ENCODE data around the gene NUP58.

Gene NUP58, protein sequence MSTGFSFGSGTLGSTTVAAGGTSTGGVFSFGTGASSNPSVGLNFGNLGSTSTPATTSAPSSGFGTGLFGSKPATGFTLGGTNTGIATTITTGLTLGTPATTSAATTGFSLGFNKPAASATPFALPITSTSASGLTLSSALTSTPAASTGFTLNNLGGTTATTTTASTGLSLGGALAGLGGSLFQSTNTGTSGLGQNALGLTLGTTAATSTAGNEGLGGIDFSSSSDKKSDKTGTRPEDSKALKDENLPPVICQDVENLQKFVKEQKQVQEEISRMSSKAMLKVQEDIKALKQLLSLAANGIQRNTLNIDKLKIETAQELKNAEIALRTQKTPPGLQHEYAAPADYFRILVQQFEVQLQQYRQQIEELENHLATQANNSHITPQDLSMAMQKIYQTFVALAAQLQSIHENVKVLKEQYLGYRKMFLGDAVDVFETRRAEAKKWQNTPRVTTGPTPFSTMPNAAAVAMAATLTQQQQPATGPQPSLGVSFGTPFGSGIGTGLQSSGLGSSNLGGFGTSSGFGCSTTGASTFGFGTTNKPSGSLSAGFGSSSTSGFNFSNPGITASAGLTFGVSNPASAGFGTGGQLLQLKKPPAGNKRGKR

DNA sequence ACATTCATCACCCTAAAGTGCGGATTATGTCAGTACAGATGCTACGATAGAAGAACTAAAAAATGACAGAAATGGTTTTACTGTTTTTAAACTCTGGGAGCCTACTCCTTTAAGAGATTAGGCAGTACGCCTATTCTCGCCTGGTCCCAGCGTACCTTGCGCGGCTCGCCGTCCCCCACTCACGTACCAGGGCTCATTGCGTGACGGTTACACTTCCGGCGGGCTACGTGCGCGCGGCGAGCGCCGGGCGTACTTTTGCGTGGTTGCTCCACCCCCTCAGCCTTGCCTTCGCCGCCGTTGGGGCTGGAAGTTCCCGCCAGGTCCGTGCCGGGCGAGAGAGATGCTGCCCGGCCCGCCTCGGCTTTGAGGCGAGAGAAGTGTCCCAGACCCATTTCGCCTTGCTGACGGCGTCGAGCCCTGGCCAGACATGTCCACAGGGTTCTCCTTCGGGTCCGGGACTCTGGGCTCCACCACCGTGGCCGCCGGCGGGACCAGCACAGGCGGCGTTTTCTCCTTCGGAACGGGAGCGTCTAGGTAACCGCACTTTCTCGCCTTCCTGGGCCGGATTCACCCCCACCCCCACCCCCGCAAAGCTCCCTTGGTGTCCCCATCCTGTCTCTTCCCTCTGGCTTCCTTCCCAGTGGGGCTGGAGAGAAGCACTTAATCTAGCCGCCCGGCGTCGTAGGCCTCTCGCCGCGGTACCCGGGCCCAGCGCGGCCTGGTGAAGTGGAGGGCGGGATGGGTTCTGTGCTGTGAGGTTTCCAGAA, at the start of gene NUP58:
Gene NUP58 (plus strand): TSS at position 279 of the 767 bp plus-strand sequence. CDS start 149 bp downstream, at position 428.
- peak; percentile 96 for DNase-seq (ENCODE audit: low spot score)

- no peak for DNase-seq (ENCODE audit: low spot score)
Observed at GRCh38 chr13:25252225-25252624, 49.2 kb upstream of the NUP58 start.

- DNase-seq (ENCODE audit: low spot score) = no peak
Observed at GRCh38 chr13:25252752-25253151, 48.7 kb upstream of the NUP58 start.

- DNase-seq (ENCODE audit: low spot score) = peak; percentile 84
Observed at GRCh38 chr13:25253702-25254101, 47.7 kb upstream of the NUP58 start.

DNA sequence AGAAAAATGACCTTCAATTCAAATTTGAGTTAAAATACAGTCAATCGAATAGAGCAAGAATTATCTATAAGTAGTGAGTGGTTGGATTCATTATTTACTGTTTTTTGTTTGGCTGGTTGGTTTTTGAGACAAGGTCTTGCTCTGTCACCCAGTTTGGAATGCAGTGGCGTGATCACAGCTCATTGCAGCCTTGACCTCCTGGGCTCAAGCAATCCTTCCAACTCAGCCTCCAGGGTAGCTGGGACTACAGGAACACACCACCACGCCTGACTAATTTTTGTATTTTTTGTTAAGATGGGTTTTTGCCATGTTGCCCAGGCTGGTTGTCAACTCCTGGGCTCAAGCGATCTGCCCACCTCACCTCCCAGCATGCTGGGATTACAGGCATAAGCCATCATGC, 39.2 kb upstream of the NUP58 start:
- peak; percentile 42 for DNase-seq (ENCODE audit: low spot score)

DNA sequence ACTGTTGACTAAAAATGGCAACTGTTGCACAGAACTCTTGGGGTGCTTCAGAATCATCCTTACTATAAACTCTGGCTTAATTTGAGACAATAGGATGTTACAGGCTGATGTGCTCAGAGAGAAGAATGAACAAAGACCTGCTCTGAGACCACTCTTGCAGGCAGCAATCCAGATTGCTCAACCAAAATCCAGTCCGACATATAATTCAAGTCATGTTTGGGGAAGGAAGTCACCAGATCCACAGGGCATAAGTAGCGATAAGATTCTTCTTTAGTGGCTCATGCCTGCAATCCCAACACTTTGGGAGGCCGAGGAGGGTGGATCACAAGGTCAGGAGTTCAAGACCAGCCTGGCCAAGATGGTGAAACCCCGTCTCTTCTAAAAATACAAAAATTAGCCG, 34.7 kb upstream of the NUP58 start:
- DNase-seq (ENCODE audit: low spot score) = no peak

- no peak for DNase-seq (ENCODE audit: low spot score)
Observed at GRCh38 chr13:25267715-25268114, 33.7 kb upstream of the NUP58 start.

- no peak for DNase-seq (ENCODE audit: low spot score)
Observed at GRCh38 chr13:25268561-25268960, 32.9 kb upstream of the NUP58 start.

DNA sequence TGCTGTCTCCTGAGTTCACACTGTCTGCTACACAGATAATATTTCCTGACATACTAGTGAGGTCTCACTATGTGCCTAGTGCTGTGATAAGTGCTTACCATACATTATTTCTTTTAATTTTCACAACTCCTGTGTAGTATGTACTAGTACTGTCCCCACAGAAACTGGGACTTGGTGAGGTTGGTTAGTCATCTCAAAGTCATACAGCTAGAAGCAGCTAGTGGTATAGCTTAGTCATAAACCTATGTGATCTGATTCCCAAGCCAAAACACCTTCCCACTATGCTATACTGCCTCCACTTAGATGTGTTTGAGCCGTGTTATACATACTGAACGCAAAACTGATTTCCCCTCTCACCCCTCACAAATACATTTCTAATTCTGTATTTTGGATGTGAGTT, 24.7 kb upstream of the NUP58 start:
- DNase-seq (ENCODE audit: low spot score) = peak; percentile 50

DNA sequence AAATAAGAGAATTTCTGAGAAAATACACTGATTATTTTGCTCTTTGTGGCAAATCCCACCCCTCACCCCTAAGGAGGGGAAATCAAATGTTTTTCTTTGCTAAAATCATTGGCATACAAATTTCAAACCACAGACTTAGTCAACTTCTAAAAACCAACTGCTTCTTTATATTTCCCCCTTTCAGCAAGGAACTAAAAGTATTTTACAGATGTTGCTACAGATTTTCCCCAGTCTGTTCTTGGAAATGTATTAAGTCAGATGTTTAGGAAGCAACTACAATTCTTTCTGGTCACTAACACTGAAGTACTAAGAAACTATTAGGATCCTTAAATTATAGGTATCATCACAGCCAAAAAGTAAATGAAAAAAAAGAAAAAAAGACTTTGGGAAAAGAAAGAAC, 21.0 kb upstream of the NUP58 start:
- DNase-seq (ENCODE audit: low spot score) = no peak

DNA sequence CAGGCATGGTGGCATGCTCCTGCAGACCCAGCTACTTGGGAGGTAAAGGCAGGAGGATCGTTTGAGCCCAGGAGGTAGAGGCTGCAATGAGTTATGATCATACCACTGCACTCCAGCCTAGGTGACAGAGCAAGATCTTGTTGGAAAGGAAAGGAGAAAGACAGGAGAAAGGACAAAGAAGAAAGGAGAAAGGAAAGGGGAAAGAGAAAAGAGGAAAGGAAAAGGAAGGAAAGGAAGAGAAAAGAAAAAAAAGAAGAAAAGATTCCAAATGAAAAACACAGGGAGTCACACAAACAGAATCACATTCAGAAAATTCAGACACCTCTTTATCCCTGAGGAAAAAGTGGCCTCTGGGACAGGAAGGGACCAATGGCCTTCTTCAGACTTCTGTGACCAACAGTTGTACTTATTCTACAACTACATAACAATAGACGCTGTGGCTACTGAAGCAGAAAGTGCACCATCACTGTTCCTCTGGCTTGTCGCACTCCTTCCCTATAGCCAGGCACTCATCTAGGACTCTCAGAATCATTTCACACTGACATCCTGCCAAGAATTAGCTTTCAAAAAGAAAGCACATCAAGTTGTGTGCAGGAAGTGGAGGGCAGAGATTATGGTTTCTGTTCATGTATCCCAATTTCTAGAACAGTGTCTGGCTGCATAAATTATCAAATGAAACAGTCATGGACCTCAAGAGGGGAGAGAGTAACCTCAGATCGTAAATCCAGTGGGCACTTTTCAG, 20.1 kb upstream of the NUP58 start:
- no peak for DNase-seq (ENCODE audit: low spot score)

GRCh38 chr13:25281935-25282332, 19.5 kb upstream of the NUP58 start:
- no peak for DNase-seq (ENCODE audit: low spot score)

GRCh38 chr13:25286308-25286968, 15.0 kb upstream of the NUP58 start:
- peak; percentile 67 for DNase-seq (ENCODE audit: low spot score)

- DNase-seq (ENCODE audit: low spot score) = peak; percentile 91
Observed at GRCh38 chr13:25286969-25287961, 14.2 kb upstream of the NUP58 start, which contains the start of gene MTMR6. Gene MTMR6, minus strand, starts transcription at chr13:25287488. Its CDS starts 241 bp downstream, at chr13:25287247.

DNA sequence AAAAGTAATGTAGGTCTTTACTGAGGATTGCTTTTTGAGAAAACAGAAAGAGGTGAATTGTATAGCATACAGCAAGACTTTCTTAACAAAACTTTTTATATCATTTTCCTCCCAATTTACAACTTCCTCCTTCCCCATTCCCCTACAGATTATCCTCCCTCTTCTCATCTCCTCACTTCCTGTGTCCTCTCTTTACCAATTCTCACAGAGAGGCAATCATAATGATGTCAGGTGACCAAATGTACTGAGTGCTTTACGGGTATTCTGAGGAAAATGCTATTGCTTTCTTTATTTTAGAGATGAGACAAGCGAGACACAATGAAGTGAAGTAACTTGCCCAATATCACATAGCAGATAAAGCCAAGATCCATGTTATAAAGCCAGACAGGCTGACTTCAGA, 12.5 kb upstream of the NUP58 start:
- DNase-seq (ENCODE audit: low spot score) = no peak

DNA sequence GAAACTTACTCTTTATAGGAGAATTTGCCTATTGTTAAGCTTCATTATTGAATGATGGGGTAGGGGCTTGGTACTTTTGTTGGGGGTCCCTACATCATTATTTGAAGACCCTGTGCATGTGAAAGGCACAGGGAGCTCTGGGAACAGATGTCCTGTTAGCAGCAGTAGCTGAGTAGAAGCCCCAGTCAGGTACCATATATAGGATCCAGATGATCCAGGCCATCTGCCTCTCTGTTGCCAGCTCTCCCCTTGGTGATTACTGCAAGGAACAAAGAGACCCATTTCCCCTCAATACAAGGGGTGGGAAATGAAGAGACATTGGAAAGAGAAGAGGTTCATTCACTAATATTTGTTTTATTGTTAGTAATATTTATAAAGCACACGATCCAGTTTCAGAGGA, 9.7 kb upstream of the NUP58 start:
- no peak for DNase-seq (ENCODE audit: low spot score)

DNA sequence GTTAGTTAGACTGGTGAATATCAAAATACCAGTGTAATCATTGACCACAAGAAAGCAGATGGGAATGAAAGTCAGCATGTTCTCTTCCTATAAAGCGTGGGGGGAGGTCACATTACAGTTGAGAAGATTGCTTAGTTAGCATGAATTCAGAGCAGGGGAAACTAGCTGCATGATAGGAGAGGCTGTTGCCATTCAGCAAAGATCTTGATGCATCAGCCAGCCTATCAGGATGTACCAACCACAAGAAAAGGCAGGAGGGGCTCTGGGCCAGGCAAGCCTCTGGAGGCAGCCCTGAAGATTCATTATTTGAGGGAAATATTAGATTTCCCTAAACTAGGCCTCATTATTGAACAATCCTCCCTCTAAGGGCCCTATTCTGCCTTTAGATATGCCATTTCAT, 9.1 kb upstream of the NUP58 start:
- DNase-seq (ENCODE audit: low spot score) = peak; percentile 52

GRCh38 chr13:25295228-25295627, 6.2 kb upstream of the NUP58 start:
- DNase-seq (ENCODE audit: low spot score) = peak; percentile 11

- no peak for DNase-seq (ENCODE audit: low spot score)
Observed at GRCh38 chr13:25295701-25296100, 5.7 kb upstream of the NUP58 start.

GRCh38 chr13:25300861-25301346, 521 bp upstream of the NUP58 start:
- no peak for DNase-seq (ENCODE audit: low spot score)

Data from kidney tubule cell (primary cell).